ENCODE data around the gene UNKL.

The UNKL gene, protein sequence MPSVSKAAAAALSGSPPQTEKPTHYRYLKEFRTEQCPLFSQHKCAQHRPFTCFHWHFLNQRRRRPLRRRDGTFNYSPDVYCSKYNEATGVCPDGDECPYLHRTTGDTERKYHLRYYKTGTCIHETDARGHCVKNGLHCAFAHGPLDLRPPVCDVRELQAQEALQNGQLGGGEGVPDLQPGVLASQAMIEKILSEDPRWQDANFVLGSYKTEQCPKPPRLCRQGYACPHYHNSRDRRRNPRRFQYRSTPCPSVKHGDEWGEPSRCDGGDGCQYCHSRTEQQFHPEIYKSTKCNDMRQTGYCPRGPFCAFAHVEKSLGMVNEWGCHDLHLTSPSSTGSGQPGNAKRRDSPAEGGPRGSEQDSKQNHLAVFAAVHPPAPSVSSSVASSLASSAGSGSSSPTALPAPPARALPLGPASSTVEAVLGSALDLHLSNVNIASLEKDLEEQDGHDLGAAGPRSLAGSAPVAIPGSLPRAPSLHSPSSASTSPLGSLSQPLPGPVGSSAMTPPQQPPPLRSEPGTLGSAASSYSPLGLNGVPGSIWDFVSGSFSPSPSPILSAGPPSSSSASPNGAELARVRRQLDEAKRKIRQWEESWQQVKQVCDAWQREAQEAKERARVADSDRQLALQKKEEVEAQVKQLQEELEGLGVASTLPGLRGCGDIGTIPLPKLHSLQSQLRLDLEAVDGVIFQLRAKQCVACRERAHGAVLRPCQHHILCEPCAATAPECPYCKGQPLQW

DNA sequence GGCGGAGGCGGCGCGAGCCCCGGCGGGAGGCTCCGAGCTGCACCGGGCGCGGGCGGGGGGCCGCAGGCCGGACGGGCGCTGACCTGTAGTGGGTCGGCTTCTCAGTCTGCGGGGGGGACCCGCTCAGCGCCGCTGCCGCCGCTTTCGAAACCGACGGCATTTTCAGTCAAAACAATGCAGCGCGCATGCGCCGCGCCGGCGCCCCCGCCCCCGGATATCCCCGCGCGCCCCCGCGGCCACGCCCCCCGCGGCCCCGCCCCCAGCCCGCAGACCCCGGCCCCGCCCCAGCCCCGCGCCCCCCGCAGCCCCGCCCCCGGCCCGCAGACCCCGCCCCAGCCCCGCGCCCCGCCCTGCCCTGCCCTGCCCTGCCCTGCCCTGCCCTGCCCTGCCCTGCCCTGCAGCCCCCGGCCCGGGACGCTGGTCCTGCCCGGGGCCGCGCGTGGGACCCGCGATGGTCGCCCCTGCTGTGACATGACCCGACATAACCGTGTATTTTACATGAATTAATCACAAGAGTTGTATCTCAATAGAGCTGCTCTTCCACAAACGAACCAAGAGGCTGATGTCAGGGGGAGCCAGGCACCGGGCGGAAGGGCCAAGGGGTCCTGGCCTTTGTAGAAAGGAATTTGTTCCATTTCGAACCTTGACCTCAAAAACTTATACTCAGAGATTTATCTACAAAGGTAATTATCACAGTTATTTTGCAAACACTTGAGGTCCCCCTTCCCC lies at the start of gene UNKL:
TSS of gene UNKL (minus strand) at position 173 of the 729 bp plus-strand sequence. CDS start at position 160, 13 bp downstream.
- DNase-seq: peak; percentile 81

DNA sequence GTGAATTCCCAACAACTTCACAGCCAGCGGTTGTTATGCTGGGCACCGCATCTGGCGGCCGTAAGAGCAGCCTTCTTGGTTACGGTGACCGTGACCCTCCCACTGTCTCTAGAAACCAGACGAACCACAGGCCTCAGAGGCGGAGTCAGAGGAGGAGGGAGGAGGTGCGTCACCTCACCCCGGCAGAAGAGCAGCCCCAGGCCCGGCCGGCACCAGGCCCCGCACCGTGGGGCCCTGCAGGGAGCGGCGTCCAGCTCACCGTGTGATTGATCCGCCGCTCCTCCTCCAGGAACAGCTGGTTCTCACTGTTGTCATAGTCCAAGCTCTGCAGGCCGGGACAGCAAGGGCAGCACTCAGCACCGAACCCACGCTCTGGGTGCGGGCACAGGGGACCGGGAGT lies 46.6 kb upstream of the UNKL start:
- DNase-seq: no peak

DNA sequence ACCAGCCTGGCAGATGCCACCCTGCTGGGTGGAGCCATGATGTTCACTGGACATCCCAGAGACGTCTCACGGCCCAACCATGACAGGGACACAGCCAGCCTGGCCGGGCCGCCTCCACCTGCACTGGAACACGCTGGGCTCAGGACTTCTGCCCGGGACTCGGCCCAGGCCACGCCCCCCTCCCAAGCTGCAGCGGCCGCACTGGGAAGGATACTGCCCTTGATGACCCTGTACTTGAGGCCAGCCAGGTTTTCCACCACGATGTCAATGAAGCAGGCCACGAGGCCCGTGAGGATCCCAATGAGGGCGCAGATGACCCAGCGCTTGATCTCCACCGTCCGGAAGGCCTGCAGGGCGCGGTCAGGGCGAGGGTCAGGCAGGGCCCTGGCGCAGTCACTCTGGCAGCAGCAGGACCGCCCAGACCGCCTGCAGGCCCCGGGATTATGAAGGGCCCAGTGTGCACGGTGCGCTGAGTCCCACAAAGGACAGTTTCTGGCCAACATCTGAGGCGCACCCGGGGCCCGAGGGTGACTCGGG lies 46.2 kb upstream of the UNKL start:
- DNase-seq: no peak

DNA sequence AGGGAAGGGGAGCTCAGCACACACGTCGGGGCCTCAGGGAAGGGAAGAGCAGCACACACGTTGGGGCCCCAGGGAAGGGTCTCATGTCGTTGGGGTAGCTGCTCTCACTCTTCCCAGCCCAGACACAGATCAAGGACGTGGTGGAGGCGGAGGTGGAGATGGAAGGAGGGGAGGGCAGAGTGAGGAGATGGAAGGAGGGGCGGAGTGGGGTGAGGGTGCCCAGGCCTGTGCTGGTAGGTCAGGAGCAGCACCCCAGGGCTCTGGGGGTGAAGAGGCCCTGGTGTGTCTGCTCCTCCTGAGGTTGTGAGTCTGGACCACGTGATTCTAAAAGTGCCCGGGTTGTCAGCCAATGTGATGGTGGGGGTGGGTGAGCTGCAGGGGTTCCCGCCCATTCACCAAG lies 45.5 kb upstream of the UNKL start:
- DNase-seq: no peak

DNA sequence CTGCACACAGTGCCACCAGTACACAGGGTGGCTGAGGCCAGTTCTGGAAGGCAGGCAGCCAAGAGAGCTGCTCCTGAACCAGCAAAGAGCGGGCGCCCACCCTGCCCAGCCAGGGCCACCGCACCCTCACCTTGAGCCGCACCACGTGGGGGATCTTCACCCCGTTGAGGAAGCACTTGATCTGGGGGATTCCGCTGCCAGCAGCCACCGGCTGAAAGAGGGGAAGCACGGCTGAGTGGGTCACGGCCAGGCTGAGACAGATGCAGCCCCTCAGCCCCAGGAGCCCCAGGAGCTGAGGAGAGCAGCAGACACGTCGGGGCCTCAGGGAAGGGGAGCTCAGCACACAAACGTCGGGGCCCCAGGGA lies 44.5 kb upstream of the UNKL start:
- no peak for DNase-seq

DNA sequence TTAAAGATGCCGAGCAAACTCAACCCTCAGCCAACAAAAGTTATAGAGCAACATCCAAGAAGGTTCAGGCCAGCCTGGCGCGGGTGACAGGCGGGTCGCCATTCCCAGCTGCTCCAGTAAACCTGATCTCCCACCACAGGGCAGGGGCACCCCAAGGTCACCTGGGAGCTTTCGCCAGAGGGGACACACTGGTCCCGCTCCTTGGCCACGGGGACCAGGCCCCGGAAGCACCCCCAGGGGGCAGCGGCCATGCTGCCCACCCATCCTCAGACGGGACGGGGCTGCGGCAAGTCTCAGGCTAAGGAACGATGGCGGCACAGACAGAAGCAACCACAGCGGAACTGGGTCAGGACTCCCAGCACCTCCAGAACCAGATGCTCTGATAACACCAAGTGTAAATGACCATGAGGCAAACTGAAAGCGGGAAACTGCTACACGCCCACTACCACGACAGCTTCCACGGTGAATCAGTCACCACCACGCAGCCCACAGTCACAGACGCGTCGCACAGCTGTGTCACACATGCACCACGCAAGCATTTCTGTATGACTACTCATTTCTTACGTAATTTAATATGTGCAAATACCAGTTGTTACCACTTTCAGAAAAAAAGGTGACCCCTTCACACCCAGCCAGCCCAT lies 44.0 kb upstream of the UNKL start:
- DNase-seq: peak; percentile 50

DNA sequence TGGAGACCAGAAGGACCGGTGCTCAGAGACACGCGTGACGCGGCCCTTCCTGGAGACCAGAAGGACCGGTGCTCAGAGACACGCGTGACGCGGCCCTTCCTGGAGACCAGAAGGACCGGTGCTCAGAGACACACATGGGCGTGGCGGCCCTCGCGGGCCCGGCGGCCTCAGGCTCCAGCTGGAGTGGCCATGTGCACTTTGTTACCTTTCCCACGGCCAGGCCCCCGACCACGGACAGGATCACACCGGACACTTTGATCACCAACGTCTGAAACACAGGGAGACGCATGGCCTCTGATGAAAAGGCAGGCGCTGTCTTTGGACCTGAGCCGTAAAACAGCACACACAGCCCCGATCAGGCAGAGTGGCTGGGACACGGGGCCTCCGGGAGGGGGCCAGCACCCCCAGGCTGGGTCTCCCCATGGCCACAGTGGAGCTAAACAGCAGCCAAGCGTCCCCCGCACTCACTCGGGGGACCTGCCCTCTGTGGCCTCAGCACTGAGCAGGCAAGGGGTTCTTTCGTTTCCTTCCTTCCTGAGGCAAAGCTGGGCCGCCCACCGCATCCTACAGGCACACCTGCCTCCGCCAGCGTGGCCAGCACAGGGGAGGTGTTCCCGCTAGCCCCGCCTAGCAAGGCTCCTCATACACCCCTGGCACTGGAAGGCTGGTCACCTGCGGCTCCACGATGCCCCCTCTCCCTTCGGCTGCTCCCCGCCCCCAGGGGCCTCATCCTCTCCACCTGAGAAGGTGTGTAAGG lies 43.2 kb upstream of the UNKL start:
- no peak for DNase-seq

DNA sequence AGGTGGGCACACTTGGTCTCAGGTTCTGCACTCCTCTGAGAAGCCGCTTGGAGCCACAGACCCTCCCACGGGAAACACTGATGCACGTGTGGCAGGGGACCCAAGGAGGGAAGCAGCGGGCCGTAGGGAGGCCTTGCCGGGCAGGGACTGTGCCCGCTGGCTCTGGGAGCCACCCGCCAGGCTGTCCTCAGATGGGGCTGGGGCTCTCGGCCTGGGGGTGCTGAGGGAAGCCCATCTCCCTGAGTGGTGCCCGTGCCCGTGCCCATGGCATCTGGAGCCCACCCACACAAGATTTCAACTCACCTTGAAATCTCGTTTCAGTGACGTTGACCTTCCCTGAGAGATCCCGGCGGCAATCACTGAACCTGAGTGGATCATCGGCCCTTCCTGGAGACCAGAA lies 42.4 kb upstream of the UNKL start:
- DNase-seq: no peak

DNA sequence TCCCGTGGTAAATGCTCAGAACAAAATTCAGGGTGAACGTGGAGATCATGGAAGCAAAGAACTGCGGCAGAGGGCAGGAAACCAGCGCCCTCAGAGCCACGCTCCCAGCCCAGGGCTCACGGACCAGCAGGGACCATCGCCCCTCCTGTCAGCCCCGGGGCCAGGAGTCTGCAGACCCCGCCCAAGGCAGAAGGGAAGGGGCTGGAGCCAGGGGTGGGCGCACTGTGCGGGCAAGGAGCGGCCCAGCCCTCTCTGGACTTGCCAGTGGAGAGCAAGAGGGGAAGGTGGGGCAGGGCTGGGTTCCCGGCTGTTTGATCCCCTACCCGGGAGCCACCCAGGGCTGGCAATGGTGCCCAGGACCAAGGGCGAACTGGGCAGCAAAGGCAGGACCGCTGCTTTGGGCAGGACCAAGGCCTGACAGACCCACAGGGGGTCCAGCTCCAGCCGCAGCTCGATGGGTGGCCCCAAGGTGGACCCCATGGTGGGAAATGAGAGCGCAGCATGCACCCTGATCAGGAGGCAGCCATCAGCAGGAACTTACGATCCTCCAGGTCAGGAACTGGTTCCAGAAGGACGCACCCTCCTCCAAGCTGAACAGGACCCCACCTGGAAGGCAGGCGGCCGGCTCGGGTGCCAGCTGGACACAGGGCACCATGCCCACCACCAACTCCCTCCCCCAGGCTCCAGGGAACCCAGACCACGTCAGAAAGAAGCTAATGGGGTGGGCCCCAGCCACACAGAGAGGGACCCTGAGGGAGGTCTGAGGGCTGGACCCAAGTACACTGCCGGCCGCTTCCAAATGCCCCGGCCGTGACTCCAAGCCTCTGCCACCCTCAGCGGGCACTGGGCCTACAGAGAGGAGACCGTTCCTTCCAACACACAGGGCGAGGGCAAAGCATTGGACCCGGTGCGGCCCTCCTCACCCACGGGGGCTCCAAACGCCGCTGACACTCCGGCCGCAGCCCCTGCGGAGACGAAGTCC lies 41.0 kb upstream of the UNKL start:
- DNase-seq: no peak

DNA sequence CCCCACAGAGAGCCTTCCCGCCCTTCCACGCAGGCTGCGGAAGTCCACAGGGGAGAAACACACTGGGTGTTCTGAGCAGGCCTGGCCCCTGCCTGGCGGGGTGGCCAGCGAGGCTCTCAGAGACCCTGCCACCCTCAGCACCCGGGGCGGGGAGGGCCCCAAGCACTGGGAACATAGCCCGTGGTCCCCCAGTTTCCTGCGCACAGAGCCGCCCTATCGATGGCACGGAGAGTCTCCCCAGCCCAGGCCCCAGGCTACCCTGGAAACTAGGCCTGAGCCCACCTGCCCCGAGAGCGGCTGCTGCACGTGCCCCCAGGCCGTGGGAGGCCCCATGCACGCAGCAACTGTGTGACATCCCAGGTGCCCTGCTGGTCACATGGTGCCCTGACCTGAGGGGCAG lies 40.1 kb upstream of the UNKL start:
- DNase-seq: no peak

DNA sequence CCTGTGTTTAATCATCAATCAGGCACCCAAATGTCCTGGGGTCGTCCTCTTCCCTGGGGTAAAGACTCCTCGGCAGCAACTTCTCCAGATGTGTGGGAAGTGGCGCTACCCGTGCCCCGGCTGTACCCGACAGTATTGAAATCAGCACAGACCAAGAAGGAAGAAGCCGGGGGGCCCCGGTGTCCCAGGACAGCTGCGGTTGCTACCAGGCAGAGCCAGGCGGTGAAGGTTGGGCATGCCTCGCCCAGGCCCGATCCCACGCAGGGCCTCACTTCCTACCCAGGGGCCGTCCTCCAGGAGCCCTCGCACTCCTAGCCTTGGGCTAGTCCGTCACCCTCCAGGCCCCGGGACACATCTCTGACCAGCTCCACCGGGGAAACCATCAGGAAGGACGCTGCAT lies 38.8 kb upstream of the UNKL start:
- no peak for DNase-seq

DNA sequence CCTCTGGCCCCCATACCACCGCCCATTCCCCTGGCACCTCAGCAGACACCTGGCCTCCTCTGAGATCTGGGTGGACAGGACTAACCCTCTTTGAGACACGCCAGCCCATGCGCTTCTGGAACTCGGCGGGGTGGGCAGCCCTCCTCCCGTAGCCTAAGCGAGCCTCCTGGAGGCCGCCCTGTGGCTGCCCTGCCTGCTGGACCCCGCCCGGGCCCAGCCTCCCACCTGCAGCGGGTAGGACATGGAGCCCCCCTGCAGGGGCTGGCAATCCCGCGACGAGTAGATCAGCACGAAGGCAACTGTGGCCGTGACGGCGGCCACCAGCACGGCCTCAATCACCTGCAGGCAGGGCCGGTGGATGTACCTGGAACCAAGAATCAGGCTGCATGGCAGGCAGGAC lies 38.0 kb upstream of the UNKL start:
- DNase-seq: no peak

DNA sequence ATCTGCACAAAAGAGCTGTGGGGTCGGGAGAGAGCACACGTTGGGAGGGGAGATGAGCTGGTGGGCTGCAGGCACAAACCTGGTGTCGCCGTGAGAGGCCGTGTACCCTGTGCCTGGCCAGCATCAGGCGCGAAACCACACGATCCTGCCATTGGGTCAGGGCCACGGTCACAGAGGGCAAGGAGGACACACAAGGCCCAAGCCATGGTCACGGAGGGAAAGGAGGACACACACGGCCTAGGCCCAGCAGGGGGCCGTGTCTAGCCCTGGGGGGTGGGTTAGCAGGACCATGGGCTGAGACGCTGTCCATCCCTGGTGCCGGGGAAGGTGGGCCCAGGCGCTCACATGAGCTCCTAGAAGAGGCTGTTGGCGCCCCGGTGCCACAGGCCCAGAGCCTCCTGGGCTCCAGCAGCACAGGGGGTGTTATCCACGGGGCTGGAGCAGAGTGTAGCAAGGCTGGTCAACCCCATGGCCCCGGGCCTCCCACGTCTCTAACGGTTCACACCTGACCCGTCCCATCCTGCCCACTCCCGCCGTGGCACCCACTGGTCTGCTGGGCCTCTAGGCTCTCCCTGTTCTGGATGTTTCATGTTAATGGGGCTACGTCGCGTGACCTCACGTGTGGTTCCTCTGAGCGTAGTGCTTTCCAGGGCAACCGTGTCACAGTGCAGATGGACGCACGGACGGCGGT lies 37.3 kb upstream of the UNKL start:
- DNase-seq: no peak

DNA sequence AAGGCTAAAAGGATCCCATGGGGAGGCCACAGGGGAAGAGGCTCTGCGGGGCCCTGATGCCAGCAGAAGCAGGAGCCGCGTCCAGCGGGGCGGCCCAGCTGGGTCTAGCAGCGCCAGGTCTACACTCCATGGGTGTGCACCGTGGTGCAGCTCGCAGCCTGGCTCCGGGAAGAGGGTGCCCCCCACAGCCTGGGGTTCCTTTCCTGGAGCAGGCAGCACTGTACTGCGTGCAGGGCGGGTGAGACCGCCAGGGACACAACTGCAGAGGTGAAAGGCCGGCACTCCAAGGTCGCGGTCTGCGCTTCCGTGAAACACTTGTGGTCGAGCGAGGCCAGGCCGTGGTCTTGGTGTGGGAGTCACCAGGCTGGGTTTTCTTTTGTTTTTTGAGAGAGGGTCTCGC lies 36.3 kb upstream of the UNKL start:
- no peak for DNase-seq

DNA sequence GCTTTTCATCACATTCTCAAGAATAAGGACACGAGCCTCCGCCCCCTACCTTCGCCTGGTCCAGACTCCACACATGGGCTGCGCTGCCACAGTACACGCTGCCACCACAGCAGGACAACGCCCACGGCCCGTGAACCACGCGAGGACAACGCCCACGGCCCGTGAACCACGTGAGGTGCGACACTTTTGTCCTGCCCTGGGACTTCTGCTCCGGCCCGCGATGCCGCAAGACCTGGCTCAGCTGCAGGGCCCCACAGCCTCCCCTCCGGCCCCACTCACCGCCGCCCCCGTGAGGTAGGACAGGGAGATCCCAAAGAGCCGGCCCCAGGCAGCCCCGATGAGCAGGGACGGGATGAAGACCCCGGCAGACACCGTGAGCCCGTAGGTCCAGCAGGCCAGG lies 35.7 kb upstream of the UNKL start:
- DNase-seq: no peak

DNA sequence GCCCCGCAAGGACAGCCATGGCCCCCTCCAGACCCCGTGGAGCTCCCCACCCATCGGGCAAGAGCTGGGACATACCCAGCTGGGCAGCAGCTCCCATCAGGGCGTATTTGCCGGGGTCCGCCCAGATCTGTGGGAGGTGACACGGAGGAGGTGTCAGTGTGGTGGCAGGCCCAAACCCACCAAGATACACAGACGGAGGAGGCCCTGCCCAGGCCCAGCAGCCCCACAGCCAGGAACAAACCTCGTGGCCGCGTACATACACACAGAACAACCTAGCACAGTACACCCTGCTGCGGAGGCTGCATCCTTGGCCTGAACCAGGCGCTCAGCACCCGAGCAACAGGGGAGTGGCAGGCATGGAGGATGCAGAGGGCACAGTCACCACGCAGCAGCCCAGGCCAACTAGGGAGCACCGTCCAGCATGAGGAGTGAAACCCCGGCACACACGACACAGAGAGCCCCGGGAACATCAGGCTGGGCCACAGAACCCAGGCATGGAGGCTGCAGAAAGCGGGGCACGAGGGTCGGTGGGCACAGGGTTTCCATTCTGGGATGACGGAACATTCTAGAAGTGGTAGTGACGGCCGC lies 34.8 kb upstream of the UNKL start:
- DNase-seq: no peak

DNA sequence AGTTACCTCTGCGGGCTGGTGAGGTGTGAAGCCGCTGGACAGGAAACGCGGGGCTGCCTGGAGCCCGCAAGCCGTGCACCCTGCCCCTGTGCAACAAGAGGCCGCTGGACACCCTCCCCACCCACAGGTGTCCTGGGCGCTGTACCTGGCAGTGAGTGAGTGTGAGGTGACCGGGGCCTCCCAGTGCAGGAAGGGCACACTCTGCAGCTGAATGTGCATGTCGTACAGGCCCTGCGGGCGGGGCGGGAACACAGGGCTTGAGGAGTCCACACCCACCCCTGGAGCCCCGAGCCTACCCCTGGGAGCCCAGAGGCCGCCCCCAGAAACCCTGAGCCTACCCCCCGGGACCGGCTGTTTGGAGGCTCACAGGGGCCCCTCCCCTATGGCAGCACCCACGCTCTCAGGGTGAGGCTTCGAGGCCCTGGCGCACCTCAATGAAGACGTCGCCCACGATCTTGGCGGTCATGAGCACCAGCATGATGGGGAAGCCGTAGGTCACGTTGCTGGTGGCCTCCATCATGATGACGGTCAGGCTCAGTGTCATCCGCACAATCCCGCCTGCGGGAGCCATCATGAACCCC lies 34.1 kb upstream of the UNKL start:
- DNase-seq: no peak

DNA sequence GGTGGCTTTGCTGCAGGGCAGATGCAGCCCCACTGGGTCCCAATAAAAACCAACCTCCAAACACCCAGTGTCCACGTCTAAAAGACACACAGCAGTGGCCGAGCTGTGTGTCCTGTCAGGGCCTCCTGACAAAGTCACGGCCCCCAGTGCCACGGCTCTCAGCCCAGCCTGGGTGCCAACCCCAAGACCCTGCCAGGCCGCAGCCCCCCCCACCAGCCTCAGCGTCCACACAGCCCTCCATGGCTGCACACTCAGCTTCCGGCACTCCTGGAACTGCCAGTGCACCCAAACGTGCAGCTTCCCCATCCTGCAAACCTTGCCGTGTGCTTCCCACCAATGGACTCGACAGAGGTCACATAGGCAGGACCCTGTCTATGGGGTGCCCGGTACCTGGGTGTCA lies 33.5 kb upstream of the UNKL start:
- DNase-seq: no peak

DNA sequence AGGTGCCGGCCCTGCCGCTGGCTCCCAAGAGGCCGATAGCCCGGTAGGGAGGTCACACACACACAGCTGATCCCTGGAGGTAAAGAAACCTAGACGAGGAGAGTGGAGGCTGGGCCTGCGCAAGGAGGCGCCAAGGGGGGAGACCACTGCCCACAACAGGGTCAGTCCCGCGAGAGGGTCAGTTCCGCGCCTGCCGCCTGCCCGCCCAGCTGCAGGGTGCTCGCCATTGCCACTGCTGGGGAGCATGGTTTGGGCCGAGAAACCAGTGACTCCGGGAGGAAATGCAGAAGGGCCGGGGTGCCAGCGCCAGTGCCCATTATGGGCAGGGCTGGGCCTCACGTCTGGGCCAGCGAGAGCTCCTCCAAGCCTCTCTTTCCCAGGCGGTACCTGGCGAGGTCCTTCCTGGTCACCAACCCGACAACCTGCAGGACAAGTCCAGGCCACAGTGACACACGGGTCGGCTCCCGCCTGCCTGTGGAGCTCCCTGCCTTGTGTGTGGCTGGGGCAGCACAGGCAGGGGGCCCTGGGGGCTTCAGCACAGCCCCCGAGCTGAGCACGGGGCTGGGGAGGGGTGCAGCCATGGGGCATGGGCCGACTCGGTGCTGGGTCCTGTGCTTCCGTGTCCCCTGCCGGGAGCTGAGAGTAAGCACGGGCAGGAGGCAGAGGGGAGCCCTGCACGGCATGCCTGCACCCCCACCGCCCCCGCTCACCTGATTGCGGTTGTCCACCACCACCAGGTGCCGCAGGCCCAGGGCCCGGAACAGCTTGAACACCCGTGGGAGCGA lies 32.0 kb upstream of the UNKL start:
- no peak for DNase-seq

Measured in activated naive CD4-positive, alpha-beta T cell treated with Interleukin-2 at 50 U/mL for 16 hours (primary cell).